Right forelimb (tissue), 1 donor: ENCODE results near the gene HACL1.
A peak's percentile ranks its signal among the peaks of the same experiment; 100 is the strongest.

Source experiments
- DNase-seq: peaks from one replicate; pipeline ENCODE4 v3.0.0-alpha.2; 2018

HACL1 gene

DNA sequence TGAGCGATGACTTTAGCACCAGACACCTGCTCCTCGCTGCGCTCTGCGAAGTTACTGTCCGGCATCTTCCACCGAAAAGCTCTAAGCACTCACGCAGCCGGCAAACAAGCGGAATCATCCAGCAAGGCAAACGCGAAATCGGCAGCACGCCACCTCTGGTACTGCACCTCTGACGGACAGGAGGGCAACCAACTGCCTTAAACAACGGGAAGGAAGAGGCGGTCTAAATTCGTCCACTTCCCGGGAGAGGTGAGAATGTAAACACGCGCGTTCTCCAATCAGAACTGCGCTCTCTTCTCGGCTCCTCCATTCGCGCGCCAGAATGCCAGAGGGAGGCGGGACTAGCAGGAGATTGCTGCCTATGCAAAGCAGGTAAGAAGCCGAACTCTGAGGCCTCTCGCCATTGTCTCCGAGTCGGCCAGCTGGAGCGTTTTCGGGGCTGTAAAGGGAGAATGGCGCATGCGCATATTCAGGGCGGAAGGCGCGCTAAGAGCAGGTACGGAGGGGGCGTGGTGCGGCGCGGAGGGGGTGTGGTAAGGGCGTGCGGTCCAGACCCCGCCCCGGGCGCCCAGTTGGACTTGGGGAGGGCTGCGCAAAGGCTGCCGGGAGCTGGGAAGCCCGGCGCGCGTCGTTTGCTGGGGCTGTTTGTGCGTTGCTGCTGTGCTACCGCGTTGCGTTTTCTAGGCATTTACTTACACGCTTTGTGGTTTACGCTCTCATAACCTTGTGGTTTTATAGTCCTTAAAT lies at the start of gene HACL1, which contains the start of gene BTD:
HACL1 (minus strand) TSS at position 171 of the 747 bp plus-strand sequence; CDS start at position 65, 106 bp downstream.
BTD (plus strand) TSS at position 347 of the 747 bp plus-strand sequence. CDS start 33,695 bp downstream, outside the sequence.
- peak; percentile 98 for DNase-seq

DNA sequence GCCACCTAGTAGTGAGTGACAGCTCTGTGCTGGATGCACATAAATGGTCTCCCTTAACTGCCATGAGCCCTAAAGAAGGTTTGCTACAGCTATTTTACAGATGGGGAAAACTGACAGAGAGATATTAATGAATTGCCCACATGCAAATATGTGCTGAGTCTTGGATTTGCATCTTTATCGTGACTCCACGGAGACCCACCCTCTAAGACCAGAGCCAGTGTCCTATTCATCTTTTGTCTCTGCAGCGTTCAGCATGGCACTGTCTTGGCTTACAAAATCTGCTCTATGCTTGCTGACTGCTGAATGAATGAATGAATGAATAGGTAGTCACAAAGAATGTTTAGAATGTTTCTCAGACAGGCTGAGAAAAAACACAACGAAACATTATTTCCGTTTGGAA lies 48.5 kb upstream of the HACL1 start:
- no peak for DNase-seq

DNA sequence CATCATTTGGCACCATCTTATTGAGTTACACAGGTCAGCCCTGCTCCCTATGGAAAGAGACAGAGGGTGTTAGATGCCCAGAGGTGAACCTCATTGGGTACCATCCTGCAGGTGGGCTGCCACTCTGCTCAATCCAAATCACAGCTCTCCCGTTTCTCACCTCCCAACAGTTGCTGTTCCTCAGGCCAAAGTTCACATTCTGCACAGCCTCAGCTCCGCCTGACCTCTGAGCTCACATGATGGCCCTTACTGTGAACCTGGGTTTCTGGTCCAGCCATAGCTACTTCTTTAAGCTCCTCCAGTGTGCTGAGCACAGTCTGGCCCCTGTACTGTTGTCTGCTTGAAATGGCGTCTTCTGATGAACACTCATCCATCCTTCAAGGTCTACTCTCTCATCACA lies 48.0 kb upstream of the HACL1 start:
- no peak for DNase-seq

DNA sequence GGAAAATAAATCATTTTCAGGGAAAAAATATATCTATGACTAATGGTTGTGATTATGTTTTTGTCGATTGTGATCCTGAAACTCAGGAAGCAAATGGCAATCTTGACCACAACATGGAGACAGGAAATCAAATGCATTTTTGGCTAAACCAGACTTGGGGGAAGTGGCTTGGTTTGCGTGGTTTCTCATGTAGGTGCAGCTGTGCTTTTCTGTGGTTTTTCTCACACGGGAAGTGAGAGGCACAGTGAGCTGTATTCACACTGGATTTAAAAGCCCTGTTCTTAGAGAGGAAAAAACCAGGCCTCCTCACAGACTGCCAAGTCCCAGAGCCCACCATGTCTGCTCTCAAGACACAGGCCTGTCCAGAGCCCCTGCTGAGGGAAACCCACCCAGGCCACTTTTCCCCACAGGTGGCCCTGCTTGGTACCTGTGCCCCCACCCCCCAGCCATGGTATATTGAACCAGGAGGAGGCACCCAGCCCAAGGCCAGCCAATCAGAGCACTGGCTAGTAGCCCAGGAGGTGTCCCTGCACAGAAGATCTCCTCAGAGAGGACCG lies 46.3 kb upstream of the HACL1 start:
- DNase-seq: no peak

DNA sequence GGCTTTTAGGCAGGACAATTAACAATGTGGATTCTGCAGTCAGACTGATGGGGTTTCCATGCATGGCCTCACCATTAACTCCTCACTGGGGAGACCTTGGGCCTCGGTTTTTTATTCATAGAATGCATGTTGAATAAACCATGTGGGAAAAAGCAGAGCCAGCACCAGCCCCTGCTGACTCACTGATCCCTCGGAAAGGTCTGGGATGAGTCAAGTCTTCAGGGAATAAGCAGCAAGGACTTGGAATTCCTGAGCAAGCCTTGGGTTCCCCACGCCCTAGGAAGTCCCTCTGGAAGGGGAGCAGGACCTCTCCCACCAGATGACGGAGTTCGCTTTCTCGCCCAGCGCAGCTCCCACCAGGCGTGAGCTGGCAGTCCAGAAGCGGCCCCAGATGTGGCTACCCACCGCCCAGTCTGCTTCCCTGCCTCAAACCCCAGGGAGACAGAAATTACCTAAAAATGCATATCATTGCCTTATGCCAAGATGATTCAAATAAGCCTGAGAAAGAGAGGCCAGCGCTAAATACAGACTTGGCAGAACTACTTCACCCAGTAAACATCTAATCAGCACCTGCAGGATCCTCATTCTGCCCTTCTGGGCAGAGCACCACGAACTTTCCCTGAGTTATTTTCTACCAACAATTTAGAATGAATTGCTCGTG lies 45.6 kb upstream of the HACL1 start:
- peak; percentile 73 for DNase-seq

DNA sequence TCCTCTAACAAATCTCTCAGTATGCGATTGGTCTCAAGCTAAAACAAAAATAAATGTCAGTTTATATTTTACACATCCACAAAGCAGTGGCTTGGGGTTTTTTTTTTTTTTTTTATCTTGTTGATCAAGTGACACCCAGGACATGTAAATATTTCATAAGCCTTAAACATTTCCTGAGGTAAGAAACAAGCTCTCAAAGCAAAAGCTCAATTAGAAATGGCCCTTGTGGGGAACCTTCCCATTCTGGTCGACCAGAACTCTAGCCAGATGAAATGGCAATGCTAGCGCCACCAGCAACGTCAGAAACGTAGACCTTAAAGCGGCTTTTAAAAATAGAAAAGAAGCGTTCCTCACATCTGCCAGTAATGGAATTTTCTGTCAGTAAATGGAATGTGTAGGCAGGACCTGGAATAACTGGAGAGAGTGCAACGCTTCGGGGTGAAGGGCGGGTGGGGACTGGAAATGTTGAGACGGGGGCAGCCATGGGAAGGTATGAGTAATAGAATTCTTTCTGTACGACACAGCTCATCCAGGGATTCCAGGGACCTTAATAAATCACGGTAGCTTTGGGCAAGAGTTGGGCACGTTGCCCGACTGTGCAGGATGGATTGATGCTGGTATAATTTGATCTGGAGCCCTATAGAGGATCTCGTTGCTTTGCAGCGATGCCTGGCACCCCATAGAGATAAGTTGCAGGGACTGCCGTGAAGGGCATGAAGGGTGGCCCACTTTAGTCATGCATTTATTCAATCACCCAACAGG lies 44.6 kb upstream of the HACL1 start:
- peak; percentile 77 for DNase-seq

DNA sequence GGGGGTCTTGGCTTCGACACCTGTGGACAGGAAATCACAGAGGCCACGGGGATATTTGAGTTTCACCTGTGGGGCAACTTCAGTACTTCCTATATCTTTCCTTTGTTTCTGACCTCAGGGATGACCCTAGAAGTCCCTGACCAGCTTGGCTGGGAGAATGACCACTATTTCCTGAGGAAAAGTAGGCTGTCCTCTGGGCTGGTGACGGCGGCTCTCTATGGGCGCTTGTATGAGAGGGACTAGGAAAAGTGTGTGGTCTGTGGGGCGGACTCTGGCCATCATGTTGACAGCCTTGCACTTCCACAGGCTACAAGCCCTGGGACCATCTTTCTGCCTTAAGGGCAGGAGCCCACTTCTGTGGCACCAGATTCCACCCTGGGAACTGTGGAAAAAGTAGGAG lies 43.9 kb upstream of the HACL1 start:
- DNase-seq: no peak

DNA sequence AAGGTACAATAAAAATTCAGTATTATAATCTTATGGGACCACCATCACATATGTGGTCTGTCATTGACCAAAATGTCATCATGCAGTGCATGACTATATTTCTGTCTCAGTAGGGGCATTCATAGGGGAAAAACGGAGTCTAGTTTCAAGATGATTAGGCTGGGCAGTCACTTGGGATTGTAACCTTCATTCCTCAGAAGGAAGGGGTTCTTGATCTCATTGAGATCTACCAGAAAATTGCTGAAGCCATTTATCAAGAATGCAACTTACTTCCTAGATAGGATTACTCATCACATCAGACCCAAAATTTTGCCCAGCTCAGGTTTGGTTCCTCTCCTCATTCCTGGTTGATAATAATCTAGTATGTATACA lies 37.5 kb upstream of the HACL1 start:
- DNase-seq: no peak

DNA sequence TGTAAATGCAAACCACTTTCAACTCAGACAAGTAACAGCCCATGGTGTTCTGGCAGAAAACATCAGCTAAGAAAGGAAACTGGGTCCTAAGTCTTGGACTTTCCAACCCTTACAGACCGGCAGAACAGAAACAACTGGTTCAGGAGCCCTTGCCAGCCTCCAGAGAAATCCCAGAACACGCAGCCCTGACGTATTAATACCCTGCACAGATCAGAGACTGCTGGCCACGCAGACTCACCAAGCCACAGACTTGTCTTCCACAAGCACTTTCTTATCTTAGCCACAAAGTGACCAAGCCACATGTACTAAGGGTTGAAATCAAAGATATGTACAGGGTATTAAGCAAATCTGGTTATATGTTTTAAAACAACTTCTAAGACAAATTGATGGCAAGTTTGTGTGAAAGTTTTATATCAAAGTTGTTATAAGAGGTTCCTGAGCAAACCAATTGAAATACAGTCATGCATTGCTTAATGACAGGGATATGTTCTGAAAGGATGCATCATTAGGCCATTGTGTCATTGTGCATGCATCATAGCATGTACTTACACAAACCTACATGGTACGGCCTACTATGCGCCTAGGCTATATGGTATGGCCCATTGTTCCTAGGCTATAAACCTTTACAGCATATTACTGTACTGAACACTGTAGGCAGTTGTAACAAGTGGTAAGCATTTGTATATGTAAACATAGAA lies 37.0 kb upstream of the HACL1 start:
- DNase-seq: no peak

DNA sequence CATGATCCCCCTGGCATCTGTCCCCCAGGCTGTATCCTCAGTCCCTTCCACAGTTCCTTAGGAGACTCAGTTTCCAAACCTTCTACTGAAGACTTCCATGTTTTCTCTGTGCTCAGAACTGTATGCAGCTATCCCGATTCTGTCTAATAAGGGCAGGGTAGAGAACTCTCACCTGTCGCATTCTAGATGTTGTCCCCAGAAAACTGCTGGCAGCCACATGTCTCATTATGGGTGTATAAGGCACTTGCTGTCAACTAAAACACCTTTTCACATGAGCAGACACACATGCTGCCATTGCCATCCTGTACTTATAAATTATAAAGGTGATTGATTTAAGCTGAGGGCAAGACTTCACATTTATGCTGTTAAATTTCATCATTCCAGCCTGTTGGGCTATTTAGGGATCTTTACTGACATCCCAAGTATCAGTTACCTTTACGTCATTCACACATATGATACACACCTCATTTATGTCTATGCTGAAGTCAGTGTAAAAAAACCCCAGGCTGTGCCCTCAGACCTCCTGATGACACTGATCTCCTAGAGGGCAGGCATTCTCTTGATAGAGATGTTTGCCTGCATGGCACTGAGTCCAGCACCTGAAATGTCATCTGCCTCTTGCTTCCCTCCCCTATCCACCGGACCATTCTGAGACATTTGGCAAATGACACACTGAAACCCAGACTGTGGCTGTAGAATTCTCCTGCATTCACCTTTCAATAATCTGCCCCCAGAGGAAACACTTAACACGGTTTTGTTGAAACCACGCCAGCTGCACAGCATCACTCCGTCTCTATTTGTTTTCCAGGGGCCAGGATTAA lies 36.0 kb upstream of the HACL1 start:
- DNase-seq: no peak

DNA sequence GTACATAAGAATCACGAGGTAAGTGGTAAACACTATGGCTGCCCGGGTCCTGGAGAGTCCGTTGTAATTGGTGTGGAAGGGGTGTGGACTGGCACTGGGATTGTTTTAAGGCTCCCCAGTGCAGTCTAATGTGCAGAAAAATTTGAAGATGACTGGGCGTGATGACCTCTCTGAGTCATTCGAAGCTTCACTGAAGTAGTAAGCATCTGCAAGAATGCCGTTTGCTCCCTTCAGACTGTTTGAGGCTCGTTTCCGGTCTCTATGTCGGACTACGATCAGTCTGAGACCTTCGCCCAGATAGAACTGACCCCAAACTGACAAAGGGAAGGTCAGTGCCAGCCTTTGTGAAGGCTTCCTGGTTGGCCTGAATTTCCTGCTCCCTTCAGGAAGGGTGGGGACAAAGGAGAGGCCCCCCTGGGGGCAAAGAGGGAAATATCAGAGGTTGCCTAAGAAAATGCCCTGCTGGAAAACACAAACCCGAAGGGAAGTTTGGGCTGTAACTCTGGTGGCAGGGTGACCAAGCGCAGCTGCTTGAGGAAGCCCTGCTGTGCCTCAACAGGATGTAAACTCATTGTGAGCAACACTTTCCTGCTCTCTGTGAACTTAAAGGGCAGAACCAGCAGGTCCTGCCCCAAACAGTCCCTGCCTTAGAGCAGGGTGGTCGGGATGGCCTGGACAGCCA lies 34.8 kb upstream of the HACL1 start:
- DNase-seq: no peak

DNA sequence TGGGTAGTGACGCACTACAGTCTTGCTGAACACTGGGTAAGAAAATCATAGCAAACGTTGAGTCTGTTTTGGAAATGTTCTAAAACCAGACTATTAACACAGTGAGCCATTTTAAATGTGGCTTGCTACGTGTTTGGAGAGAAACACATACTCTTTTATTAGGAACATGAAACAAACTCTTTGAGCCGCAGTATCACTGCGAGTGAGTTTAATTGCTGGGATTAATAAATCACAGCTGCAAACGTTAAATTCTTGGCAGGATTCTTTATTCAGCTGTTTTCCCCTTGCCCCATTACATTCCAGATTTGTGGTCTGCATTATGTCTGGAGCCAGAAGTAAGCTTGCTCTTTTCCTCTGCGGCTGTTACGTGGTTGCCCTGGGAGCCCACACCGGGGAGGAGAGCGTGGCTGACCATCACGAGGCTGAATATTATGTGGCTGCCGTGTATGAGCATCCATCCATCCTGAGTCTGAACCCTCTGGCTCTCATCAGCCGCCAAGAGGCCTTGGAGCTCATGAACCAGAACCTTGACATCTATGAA lies 33.8 kb upstream of the HACL1 start:
- peak; percentile 75 for DNase-seq

DNA sequence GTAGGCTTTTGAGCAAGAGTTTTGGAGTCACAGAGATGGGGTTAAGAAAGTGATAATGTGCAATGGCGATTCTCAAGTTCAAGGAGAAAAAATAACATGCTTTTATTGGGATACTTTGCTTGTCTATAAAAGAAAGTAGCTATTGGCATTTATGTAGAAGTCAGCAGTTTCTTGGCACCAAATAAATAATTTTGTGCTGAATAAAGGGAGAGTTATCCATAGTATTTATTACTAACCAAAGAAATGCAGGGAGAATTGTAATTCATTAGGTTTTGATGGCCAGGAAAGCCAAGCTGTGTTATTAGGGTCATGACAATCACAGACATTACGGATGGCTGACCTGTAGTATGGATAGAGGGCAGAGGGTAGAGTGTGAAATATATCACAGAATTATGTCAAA lies 33.3 kb upstream of the HACL1 start:
- DNase-seq: no peak

DNA sequence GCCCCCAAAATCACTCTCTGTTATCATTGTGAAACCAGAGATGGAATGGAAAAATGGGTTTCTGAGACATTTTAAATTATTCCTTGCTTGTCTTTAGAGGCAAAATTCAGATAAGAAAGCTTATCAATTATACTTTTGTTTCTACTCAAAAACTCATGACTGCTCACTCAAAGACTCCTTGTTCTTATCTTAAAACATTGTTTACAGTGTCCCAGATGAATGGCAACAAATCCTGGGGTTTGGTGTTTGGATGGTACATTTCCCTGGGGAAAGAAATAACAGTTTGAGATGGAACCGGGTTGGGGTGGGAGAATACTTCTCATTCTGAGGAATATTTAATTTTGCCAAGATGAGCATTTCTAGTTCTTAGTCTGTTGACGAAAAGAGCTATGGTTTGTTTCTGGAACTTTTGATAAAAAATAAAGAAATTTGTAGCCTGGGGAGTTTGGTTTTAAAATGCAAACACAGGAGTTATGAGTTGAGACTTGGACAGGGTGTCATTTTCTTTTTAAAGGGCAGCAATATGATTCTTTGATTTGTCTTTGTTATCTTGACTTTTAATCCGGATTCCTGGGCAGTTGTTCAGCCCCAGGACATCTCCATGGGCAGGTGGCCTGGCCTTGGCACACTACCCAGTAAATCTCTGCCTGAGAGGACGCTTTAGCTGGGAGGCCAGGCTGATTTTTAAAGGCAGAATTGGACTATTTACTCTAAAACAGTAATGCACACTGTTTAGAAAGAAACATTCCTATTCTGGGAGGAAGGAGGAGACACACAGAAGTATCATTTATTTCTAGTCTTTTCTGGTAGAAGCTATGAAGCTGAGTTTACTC lies 32.6 kb upstream of the HACL1 start:
- DNase-seq: no peak

DNA sequence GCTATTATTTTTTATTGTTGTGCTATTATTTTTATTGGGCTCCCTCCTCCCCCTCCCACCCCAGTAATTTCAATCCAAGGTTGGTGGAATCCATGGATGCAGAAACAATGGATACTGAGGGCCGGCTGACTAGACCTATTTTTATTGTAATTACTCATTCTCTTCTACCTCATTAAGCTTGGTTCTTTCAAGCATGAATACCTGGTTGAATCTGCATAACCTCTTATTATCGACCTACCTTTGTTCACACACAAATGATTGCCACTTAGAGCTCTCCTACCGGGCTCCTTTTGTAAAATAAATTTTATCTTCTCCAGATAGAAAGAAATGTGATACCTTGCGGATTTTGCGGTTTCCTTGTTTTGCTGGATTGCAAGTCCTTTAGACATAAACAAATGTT lies 31.8 kb upstream of the HACL1 start:
- DNase-seq: no peak

DNA sequence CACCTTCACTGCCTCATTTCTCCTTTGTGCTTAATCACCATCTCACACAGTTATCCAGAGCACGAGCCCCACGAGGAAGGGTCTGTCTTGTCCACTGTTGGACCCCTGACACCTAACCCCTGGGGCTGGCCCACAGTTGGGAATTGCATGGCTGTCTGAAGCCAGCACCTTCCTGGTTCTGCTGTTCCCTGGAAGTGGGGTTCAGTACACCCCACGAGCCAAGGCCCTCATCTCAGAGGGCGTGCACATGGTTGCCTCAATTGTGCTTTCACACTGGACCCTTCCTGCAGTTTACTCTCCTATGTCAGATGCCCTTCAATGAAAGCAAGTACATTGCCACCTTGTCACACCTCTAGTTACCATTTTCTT lies 30.8 kb upstream of the HACL1 start:
- no peak for DNase-seq

DNA sequence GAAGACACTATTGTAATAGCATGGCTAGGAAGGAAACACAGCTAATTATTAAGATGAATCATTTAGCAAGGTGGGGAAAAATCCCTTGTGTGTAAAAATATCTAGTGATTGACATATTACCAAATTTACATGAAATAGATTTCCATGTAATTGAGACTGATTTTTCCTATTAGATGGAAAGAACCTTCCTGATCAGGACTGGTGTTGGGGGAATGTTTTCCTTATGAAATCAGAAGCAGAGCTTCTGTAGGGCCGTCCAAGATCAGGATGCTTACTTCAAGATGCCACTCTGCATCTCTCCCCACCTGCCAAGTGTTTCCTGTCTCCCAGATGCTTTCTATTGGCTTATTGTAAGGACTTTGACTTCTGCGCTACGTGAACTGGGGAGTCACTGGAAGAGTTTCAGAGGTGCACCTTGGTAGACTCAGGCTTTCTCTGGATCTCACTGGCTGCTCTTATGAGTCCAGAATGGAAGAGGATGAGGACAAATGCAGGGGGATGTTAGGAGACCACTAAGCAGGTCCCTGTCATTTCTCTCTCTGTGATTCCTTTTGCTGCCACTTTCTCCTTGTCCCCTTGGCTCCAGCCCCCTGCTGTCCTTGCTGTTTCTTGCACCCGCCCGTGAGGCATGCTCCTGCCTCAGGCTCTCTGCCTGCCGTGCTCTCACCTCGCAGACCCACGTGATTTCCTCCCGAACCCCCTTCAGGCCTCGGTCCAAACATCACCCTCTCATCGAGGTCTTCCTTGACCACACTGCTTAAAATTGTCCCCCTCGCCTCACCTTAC lies 30.2 kb upstream of the HACL1 start:
- no peak for DNase-seq

DNA sequence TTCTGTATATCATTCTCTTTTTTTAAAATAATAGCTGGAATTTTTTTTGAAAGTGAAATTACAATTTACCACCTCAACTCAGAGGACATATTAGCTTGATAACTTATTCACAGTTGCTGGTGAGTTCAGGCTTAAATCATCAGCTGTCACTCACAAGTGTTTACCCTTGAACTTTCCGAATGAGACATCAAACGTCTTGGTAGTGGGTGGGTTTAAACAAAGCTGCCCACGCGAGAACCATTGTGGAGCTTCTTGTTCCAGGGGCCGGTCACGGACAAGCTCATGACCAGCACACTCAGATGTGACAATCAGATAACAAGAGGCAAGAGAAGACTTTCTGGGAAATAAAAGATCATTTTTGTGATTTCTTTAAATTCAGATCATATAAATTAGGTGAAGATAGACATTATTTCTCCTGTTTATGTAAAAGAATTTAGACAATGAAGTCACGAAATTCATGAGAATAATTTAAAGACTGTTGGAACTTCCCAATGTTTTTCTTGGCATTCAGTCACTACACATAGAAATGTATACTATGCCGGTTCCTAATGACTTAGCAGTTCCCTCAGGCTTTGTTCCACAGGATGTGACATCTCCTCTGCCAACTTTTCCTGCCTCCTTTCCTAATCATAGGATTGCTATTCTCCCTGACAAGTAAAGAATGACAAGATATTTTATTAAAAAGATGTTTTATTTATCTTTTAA lies 29.4 kb upstream of the HACL1 start:
- DNase-seq: no peak
